ENCODE data around the gene SH3RF1. TPM values are rescaled to one million over a fixed set of nuclear protein-coding genes. Genes with fewer than 3 reads are reported as not detected.
A peak's percentile ranks its signal among the peaks of the same experiment; 100 is the strongest.

Gene SH3RF1
- total RNA-seq, 1 donor from 2014 or later, result 13.6 TPM

DNA sequence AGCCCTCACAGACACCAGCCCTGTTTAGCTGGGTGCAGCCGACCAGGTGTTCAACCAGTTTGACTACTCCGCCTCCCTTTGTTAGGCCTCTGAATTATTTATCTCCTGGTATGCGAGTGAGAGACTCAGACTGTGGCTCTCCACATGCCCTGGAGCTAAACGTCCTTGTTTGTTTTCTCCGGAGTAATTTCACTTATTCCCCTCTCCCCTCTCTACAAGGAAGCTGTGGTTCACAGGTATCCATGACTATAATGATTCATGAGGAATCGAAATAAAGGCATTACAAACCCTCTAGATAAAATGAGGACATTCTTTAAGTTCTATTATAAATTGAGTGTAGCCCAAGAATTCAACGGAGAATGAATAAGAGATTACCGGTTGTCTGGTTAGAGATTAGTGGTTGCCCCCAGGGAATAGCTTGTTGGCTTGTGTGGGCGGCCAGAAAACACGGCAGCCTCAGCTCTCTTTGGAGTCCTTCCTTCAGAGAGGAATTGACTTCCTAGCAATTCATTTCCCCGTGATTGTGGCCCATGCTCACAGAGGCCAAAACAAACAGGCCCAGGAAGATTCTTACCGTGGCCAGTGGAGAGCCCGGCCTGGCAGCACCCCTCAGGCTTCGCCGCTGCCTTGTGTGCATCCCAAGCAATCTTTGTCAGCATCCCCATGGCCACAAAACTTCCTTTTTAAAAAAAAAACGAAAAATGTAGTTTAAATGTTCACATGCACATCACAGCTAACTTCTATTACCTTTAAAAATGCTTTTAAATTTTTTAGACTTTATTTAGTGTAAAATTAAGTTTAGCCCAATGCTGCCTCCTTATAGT lies 200.5 kb downstream of the SH3RF1 start:
- no peaks in the 10 kb centered on the region for H3K36me3 ChIP-seq (ENCODE audit: control insufficient read depth in 3 of 3, insufficient read depth in 3 of 3, low read length in 3 of 3)
- H3K9ac ChIP-seq (ENCODE audit: low read depth in 1 of 3, low read length in 3 of 3), result no peak overlapping the region
- peak overlapping the region; percentile 45 for H3K27ac ChIP-seq (ENCODE audit: low read depth, low read length)
- peaks cover 0 to 6% (median 0%) of the 10 kb centered on the region in 3 donors for H3K4me1 ChIP-seq (ENCODE audit: control insufficient read depth in 3 of 3, insufficient read depth in 3 of 3, low read length in 3 of 3)
- no peak overlapping the region for H3K4me3 ChIP-seq (ENCODE audit: low read length in 3 of 3)
- no peaks in the 10 kb centered on the region for H3K9me3 ChIP-seq (ENCODE audit: control insufficient read depth in 3 of 3, low read length in 3 of 3)
- H3K27me3 ChIP-seq (ENCODE audit: control insufficient read depth in 3 of 3, insufficient read depth in 3 of 3, low read length in 3 of 3), result no peaks in the 10 kb centered on the region

DNA sequence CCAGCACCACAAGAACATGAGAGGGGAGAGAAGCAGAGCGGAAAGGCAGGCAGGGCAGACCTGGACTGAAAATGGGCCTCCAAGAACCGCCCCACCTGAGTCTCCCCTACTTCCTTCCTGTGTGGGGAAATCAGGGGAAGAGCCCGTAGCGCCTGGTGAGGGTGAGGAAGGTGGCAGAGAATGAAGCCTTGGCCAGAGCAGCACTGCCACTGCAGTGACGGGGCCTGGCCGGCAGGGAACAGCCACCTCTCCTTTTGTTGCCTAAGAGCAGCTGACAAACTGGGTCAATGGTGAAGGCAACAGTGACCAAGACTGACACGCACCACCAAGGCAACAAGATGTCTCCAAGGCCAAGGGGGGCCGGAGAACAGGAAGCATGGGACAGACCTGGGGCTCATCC lies 202.3 kb downstream of the SH3RF1 start:
- Histone ChIP-seq H3K4me1 (ENCODE audit: control insufficient read depth in 3 of 3, insufficient read depth in 3 of 3, low read length in 3 of 3) (peaks cover 0 to 6% (median 0%) of the 10 kb centered on the region in 3 donors), H3K9me3 (ENCODE audit: control insufficient read depth in 3 of 3, low read length in 3 of 3) (no peaks in the 10 kb centered on the region), H3K36me3 (ENCODE audit: control insufficient read depth in 3 of 3, insufficient read depth in 3 of 3, low read length in 3 of 3) (no peaks in the 10 kb centered on the region), H3K4me3 (ENCODE audit: low read length in 3 of 3) (no peak overlapping the region), H3K27me3 (ENCODE audit: control insufficient read depth in 3 of 3, insufficient read depth in 3 of 3, low read length in 3 of 3) (no peaks in the 10 kb centered on the region), H3K27ac (ENCODE audit: low read depth, low read length) (no peak overlapping the region), H3K9ac (ENCODE audit: low read depth in 1 of 3, low read length in 3 of 3) (no peak overlapping the region)

DNA sequence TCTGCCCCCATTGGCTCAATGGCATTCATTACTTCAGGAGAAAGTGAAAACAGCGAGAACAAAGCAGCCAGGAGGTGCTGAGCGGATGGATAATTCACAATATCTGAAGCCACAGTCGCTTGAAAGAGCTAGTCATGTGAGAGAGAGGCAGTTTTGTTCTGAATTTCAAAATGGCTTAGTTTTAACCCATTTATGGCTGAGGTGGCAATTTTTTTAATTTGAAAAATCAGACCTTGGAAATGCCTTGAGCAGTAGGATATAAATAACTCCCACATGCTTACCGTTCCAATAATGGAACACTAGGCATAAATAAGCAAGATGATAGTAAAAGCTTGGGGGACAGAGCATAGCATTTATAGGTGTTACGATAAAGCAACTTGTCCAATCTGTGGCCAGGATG lies 203.8 kb downstream of the SH3RF1 start:
- Histone ChIP-seq H3K4me1 (ENCODE audit: control insufficient read depth in 3 of 3, insufficient read depth in 3 of 3, low read length in 3 of 3) (peaks cover 0 to 6% (median 3%) of the 10 kb centered on the region in 3 donors), H3K27me3 (ENCODE audit: control insufficient read depth in 3 of 3, insufficient read depth in 3 of 3, low read length in 3 of 3) (no peaks in the 10 kb centered on the region), H3K27ac (ENCODE audit: low read depth, low read length) (no peak overlapping the region), H3K36me3 (ENCODE audit: control insufficient read depth in 3 of 3, insufficient read depth in 3 of 3, low read length in 3 of 3) (no peaks in the 10 kb centered on the region), H3K4me3 (ENCODE audit: low read length in 3 of 3) (no peak overlapping the region), H3K9ac (ENCODE audit: low read depth in 1 of 3, low read length in 3 of 3) (no peak overlapping the region), H3K9me3 (ENCODE audit: control insufficient read depth in 3 of 3, low read length in 3 of 3) (no peaks in the 10 kb centered on the region)

DNA sequence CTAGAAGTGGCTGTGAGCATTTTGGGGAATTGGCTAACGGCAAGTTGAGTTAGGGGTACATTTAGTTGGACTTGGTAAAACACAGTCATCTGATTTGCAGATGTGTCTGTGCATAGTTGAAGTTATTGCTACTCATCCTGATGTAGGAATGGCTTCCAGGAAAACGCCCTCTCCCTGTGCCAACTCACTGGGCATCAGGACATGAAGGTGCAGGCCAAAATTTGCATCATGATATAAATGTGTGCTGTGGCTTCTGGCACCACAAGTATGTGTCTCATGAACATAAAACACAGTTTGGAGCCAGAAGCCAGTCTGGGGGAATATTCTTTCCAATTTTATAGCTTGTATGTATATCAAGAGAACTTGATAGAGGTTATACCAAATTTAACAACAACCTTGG lies 206.5 kb downstream of the SH3RF1 start:
- Histone ChIP-seq H3K27ac (ENCODE audit: low read depth, low read length) (no peak overlapping the region), H3K9me3 (ENCODE audit: control insufficient read depth in 3 of 3, low read length in 3 of 3) (no peaks in the 10 kb centered on the region), H3K36me3 (ENCODE audit: control insufficient read depth in 3 of 3, insufficient read depth in 3 of 3, low read length in 3 of 3) (no peaks in the 10 kb centered on the region), H3K4me1 (ENCODE audit: control insufficient read depth in 3 of 3, insufficient read depth in 3 of 3, low read length in 3 of 3) (peaks cover 15 to 18% (median 16%) of the 10 kb centered on the region in 3 donors), H3K27me3 (ENCODE audit: control insufficient read depth in 3 of 3, insufficient read depth in 3 of 3, low read length in 3 of 3) (no peaks in the 10 kb centered on the region), H3K4me3 (ENCODE audit: low read length in 3 of 3) (no peak overlapping the region), H3K9ac (ENCODE audit: low read depth in 1 of 3, low read length in 3 of 3) (no peak overlapping the region)

DNA sequence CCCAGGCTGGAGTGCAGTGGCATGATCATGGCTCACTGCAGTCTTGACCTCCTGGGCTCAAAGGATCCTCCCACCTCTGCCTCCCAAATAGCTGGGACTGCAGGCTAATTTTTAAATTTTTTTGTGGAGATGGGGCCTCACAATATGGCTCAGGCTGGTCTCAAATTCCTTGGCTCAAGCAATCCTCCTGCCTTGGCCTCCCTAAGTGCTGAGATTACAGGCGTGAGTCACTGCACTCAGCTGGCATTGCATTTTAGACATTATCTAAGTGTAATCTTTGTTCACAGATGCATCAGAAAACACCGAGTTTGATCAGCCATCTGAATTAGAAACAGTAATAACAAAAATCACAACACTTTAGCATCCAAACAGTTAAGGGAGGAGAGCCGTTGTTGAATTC lies 207.3 kb downstream of the SH3RF1 start:
- H3K4me3 ChIP-seq (ENCODE audit: low read length in 3 of 3), result no peak overlapping the region
- H3K9me3 ChIP-seq (ENCODE audit: control insufficient read depth in 3 of 3, low read length in 3 of 3), result no peaks in the 10 kb centered on the region
- no peak overlapping the region for H3K27ac ChIP-seq (ENCODE audit: low read depth, low read length)
- no peak overlapping the region for H3K9ac ChIP-seq (ENCODE audit: low read depth in 1 of 3, low read length in 3 of 3)
- peaks cover 21 to 24% (median 21%) of the 10 kb centered on the region in 3 donors for H3K4me1 ChIP-seq (ENCODE audit: control insufficient read depth in 3 of 3, insufficient read depth in 3 of 3, low read length in 3 of 3)
- H3K27me3 ChIP-seq (ENCODE audit: control insufficient read depth in 3 of 3, insufficient read depth in 3 of 3, low read length in 3 of 3), result no peaks in the 10 kb centered on the region
- no peaks in the 10 kb centered on the region for H3K36me3 ChIP-seq (ENCODE audit: control insufficient read depth in 3 of 3, insufficient read depth in 3 of 3, low read length in 3 of 3)

DNA sequence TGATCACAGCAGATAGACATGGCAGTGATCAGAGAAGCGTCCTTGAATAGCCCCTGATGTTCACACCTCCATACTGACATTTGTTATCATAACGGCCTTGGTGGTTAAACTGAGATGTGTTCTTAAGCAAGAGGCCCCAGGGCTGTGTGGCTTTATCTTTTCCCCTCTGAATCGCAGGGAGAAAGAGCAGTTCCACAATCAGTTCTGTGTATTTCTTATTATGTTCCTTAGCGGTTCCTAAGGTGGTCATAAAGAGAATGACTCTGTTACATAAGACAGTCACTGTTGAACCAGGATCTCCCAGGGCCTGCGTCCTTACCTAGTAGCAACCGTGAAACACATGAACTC lies 207.9 kb downstream of the SH3RF1 start:
- H3K27ac ChIP-seq (ENCODE audit: low read depth, low read length), result no peak overlapping the region
- H3K9me3 ChIP-seq (ENCODE audit: control insufficient read depth in 3 of 3, low read length in 3 of 3), result no peaks in the 10 kb centered on the region
- H3K4me1 ChIP-seq (ENCODE audit: control insufficient read depth in 3 of 3, insufficient read depth in 3 of 3, low read length in 3 of 3), result peaks cover 21 to 27% (median 25%) of the 10 kb centered on the region in 3 donors
- H3K4me3 ChIP-seq (ENCODE audit: low read length in 3 of 3), result no peak overlapping the region
- no peak overlapping the region for H3K9ac ChIP-seq (ENCODE audit: low read depth in 1 of 3, low read length in 3 of 3)
- H3K36me3 ChIP-seq (ENCODE audit: control insufficient read depth in 3 of 3, insufficient read depth in 3 of 3, low read length in 3 of 3), result no peaks in the 10 kb centered on the region
- H3K27me3 ChIP-seq (ENCODE audit: control insufficient read depth in 3 of 3, insufficient read depth in 3 of 3, low read length in 3 of 3), result no peaks in the 10 kb centered on the region

DNA sequence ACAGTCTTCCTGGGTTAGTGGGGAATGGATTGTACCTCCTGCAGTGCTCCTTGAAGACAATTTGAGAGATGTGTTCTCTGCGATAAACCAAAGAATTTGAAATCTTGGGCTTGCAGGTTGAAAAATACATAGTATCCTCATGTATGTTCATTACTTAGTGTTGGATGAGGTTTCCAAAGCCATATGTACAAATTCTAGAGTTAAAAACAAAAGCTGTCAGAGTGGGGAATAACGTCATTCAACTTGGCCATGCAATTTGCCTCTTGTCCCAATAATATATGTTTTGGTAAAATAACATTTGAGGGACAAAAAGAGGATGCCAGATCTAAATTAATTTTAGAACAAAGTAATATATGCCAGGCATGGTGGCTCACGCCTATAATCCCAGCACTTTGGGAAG lies 209.4 kb downstream of the SH3RF1 start:
- no peaks in the 10 kb centered on the region for H3K27me3 ChIP-seq (ENCODE audit: control insufficient read depth in 3 of 3, insufficient read depth in 3 of 3, low read length in 3 of 3)

DNA sequence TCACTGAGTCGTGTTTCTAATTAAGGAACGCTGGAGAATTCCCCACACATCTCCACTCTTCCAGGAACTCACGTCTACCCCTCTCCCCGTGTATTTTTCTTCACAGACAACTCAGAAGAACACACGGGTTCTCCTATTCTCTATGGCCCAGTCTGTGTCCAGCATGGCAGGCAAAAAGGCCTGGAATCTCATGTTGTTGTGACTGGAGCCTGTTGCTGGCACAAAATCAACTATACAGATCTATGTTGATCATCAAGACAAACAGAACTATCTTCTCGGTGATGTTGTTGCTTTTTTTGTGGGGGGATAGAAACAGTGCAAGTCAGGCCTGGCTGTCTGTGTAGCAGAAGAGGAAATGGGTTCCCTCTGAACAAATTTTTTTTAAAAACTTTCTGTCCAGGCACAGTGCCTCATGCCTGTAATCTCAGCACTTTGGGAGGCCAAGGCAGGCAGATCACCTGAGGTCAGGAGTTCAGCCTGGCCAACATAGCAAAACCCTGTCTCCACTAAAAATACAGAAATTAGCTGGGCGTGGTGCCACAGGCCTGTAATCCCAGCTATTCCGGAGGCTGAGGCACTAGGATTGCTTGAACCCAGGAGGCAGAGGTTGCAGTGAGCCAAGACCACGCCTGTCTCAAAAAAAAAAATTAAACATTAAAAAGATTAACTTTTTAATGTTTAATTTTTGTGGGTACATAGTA lies 210.2 kb downstream of the SH3RF1 start:
- Histone ChIP-seq H3K27me3 (ENCODE audit: control insufficient read depth in 3 of 3, insufficient read depth in 3 of 3, low read length in 3 of 3) (no peaks in the 10 kb centered on the region), H3K9me3 (ENCODE audit: control insufficient read depth in 3 of 3, low read length in 3 of 3) (no peaks in the 10 kb centered on the region), H3K4me1 (ENCODE audit: control insufficient read depth in 3 of 3, insufficient read depth in 3 of 3, low read length in 3 of 3) (peaks cover 21 to 27% (median 25%) of the 10 kb centered on the region in 3 donors), H3K36me3 (ENCODE audit: control insufficient read depth in 3 of 3, insufficient read depth in 3 of 3, low read length in 3 of 3) (no peaks in the 10 kb centered on the region), H3K9ac (ENCODE audit: low read depth in 1 of 3, low read length in 3 of 3) (peak overlapping the region; percentile 45 to 74 (median 68)), H3K27ac (ENCODE audit: low read depth, low read length) (peak overlapping the region; percentile 88), H3K4me3 (ENCODE audit: low read length in 3 of 3) (peak overlapping the region in 2 of 3 donors; percentile 48 to 63)

More for the DNA sequence above, 209.4 kb downstream of the SH3RF1 start:
- Histone ChIP-seq H3K9ac (ENCODE audit: low read depth in 1 of 3, low read length in 3 of 3) (no peak overlapping the region), H3K36me3 (ENCODE audit: control insufficient read depth in 3 of 3, insufficient read depth in 3 of 3, low read length in 3 of 3) (no peaks in the 10 kb centered on the region), H3K4me3 (ENCODE audit: low read length in 3 of 3) (no peak overlapping the region), H3K4me1 (ENCODE audit: control insufficient read depth in 3 of 3, insufficient read depth in 3 of 3, low read length in 3 of 3) (peaks cover 21 to 27% (median 25%) of the 10 kb centered on the region in 3 donors), H3K27ac (ENCODE audit: low read depth, low read length) (no peak overlapping the region), H3K9me3 (ENCODE audit: control insufficient read depth in 3 of 3, low read length in 3 of 3) (no peaks in the 10 kb centered on the region)

DNA sequence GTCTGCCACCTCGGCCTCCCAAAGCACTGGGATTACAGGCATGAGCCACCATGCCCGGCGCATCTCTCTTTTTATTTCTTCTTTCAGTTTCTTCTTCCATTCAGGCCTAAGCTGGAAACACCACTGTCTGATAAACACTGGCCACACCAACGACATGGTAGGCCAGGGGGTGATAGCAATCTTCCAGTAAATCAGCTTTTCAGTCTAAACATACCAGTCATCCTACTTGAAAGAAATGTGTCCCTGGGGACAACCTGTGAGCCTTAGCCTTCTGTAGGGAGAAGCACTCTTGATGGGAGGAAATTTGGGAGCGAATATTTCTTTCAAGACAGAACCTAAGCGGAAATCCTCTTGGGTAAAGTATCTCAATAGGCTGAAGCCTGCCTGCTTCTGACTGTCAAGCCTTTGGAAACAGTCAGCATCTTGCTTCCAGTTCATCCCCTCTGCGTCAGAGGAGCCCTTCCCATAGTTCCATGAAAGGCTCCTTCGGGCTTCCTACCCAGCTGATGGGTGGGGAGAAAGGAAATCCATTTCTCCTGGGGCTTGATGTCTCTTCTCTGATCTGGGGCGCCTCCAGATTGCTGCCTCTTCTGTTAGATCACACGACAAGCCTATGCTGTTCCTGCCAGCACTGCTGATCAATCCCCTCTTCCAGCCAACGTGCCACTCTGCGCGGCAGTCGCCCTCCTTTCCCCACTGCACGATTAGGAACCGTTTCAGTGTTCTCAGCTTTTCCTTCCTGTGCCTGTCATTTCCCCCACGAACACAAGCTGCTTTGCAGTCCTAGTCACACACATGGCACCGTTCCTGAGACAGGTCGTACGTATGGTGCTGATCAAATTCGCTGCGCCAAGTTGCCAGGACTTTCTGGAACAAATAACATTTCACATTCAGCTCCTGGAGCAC lies 211.2 kb downstream of the SH3RF1 start:
- H3K36me3 ChIP-seq (ENCODE audit: control insufficient read depth in 3 of 3, insufficient read depth in 3 of 3, low read length in 3 of 3), result no peaks in the 10 kb centered on the region
- H3K9me3 ChIP-seq (ENCODE audit: control insufficient read depth in 3 of 3, low read length in 3 of 3), result no peaks in the 10 kb centered on the region
- H3K27me3 ChIP-seq (ENCODE audit: control insufficient read depth in 3 of 3, insufficient read depth in 3 of 3, low read length in 3 of 3), result no peaks in the 10 kb centered on the region
- peak overlapping the region; percentile 48 to 72 (median 63) for H3K4me3 ChIP-seq (ENCODE audit: low read length in 3 of 3)
- peak overlapping the region; percentile 45 to 74 (median 68) for H3K9ac ChIP-seq (ENCODE audit: low read depth in 1 of 3, low read length in 3 of 3)
- peak overlapping the region; percentile 88 for H3K27ac ChIP-seq (ENCODE audit: low read depth, low read length)
- peaks cover 21 to 27% (median 25%) of the 10 kb centered on the region in 3 donors for H3K4me1 ChIP-seq (ENCODE audit: control insufficient read depth in 3 of 3, insufficient read depth in 3 of 3, low read length in 3 of 3)

All from skeletal muscle tissue (tissue), 4 donors.